GM18511 (cell line): ENCODE data around the gene CABP7.
"Not testable (repeated sequence)": the region's sequence is repeated elsewhere in the genome, so short reads cannot be mapped to it uniquely, and the experiment has no call there.

ENCODE experiments used
- ATAC-seq: cut with Tn5 transposase; IDR thresholded peaks from one replicate; pipeline ENCODE4 v1.9.1; 2021; ENCODE audit warnings: mild to moderate bottlenecking, moderate library complexity; ENCODE audit not compliant: unreplicated experiment

Gene CABP7

DNA sequence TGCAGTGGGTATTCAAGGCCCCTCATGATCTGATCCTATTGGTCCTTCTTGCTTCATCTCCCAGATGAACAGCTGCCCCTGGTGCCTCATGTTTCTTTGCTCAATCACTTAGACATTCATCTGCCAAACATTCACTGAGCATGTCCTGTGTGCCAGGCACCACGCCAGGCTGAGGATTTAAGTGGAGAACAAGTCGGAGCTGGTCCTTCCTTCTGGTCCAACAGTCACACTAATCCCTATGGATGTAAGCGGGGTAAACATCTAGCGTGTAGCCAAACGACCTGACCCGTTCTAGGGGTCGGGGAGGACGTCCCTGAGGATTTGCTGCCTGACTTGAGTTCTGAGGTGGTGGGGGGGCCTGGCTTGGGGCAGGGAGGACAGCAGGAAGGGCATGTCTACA, 25.1 kb downstream of the CABP7 start:
- no peak for ATAC-seq

GRCh38 chr22:29747832-29748231, 28.0 kb downstream of the CABP7 start:
- ATAC-seq = no peak

DNA sequence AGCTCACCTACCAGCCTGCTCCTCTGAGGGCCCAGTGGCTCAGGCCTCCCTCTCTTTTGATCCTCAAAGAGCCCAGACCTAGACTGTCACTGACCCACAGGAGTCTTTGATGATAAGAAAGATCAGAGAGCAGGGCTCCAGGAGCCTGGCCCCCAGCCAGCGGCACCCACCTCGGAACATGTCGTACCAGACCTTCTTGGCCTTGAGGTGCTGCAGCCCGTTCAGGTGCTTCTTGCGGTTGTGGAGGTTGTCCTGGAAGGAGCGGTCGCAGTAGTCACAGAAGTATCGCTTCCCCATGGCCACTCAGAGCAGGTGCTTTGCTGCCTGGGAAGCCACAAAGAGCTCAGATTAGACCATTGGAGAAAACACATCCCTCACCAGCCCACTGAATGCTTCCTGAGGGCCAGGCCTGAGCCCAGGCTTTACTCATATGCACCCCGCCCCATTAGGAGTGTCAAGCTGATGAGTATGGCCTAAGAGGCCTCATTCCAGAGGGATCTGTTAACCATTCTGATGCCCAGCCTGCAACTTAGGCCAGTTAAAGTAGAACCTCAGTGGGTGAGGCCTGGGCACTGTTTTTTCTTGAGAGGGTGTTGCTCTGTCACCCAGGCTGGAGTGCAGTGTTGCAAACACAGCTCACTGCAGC, 28.6 kb downstream of the CABP7 start:
- ATAC-seq = no peak

DNA sequence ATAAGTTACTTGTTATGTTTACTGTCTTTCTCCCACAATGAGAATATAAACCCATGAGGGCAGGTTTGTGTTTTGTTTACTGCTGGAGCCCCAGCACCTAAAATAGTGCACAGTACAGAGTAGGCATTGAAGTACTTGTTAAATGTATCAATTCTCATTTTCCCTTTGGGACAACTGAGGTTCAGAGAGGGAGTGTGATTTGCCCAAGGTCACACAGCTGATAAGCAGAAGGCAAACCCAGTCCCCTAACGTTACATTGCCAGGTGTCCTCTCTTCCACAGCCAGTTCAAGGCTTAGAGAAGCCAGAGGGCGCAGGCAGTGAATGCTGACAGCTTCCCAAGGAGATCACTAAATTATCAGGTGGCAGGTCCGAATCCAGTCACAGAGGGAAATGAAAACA, 30.2 kb downstream of the CABP7 start:
- no peak for ATAC-seq

DNA sequence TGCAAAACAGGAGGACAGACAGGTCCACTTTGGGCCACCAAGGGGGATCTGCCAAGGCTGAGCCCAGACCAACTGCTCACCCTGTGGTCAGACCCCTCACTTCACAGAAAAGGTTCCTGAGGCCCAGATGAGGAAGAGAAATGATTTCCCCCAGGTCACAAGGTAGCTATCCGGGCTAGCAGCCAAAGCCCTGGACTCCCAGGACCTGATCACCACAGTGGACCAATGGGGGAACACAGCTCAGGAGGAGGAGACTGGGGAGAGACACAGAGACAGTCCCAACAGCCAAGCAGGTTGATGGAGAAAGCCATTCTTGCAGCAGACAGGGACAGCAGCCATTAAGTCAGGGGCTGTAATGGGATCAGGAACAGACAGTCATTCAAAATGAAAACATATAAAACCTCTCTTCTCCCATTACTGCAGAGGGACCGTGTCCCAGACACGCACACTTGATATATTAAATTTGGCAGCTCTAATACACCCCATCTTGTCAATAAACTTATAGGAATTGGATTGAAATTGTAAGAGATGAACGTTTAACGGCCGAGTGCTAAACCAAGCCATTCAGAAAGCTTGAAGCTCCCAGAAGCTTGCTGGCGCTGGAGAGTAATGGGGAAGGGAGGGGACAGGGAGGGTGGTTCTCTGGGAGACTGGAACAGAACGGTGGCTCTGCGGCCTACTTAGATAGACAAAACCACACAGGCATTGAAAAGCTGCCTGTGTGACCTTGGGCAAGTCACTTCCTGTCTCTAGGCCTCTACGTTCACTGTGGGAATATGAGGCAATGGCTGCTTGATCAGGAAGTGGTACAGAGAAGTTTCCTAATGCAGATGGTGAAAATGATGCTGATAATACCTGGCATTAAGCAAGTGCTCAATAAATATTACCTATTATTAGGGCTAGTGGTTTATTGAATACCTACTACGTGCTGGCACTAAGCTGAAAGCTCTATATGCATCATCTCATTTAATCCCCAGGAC, 31.0 kb downstream of the CABP7 start:
- no peak for ATAC-seq

GRCh38 chr22:29751669-29752068, 31.9 kb downstream of the CABP7 start:
- no peak for ATAC-seq

- ATAC-seq = no peak
These were observed 34.2 kb downstream of the CABP7 start for GRCh38 chr22:29753808-29754657.

DNA sequence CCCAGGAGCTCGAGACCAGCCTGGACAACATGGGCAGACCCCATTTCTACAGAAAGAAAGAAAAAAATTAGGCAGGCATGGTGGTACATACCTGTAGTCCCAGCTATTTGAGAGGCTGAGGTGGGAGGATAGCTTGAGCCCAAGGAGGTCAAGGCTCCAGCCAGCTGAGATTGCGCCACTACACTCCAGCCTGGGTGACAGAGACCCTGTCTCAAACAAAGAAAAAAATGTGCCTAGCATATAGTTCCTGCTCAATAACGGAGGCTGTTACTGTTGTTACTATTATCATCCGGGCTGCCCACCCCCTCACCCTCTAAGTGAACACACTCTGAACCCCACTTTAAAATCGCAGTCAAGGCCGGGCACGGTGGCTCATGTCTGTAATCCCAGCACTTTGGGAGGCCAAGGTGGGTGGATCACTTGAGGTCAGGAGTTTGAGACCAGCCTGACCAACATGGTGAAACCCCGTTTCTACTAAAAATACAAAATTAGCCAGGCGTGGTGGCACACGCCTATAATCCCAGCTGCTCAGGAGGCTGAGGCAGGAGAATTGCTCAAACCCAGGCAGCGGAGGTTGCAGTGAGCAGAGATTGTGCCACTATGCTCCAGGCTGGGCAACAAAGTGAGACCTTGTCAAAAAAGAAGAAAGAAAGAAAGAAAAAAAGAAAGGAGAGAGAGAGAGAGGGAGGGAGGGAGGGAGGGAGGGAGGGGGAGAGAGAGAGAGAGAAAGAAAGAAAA, 35.0 kb downstream of the CABP7 start:
- ATAC-seq = not testable (repeated sequence)

GRCh38 chr22:29755889-29756288, 36.1 kb downstream of the CABP7 start:
- ATAC-seq = no peak

- ATAC-seq = no peak
These were observed 36.5 kb downstream of the CABP7 start for GRCh38 chr22:29756341-29756740.

GRCh38 chr22:29757096-29757495, 37.3 kb downstream of the CABP7 start:
- no peak for ATAC-seq

DNA sequence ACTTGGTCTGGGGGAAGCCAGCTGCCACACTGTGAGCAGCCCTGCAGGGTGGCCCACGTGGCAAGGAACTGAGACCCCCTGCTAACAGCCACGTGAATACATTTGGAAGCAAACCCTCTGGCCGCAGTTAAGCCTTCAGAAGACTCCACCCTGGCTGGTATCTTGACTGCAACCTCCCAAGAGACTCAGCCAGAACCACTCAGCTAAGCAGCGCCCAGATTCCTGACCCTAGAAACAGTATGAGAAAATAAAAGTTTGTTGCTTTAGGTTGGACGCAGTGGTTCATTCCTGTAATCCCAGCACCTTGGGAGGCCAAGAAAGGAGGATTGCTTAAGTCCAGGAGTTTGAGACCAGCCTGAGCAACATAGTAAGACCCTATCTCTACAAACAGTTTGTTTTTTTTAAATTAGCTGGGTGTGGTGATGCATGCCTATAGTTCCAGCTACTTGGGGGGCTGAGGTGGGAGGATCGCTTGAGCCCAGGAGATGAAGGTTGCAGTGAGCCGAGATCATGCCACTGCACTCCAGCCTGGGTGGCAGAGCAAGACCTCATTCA, 38.3 kb downstream of the CABP7 start:
- no peak for ATAC-seq

DNA sequence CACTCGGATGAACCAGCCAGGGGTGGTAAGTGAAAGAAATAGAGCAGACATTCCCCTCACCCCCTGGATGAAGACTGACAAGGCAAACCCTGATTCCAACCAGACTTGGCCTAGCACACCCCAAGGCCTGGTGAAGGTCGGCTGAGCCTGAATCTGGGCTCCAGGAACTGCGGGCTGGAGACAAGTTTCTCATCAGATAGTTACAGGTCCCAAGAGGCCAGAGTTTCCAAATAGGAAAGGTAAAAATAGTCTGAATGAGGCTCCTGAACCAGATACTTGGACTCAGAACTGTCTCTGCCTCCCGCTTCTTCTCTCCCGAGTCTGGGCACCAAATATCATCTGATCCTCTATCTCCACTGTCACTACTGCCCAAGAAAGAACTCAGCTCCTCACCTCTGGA, 39.2 kb downstream of the CABP7 start:
- ATAC-seq = no peak

GRCh38 chr22:29762263-29762662, 42.5 kb downstream of the CABP7 start:
- no peak for ATAC-seq

GRCh38 chr22:29765905-29766631, 46.3 kb downstream of the CABP7 start:
- peak; percentile 25 for ATAC-seq

GRCh38 chr22:29766632-29767170, 46.9 kb downstream of the CABP7 start, which contains the start of gene ZMAT5:
TSS of gene ZMAT5 (minus strand) at chr22:29767007. CDS start at chr22:29748544, 18,463 bp downstream.
- ATAC-seq = peak; percentile 89

DNA sequence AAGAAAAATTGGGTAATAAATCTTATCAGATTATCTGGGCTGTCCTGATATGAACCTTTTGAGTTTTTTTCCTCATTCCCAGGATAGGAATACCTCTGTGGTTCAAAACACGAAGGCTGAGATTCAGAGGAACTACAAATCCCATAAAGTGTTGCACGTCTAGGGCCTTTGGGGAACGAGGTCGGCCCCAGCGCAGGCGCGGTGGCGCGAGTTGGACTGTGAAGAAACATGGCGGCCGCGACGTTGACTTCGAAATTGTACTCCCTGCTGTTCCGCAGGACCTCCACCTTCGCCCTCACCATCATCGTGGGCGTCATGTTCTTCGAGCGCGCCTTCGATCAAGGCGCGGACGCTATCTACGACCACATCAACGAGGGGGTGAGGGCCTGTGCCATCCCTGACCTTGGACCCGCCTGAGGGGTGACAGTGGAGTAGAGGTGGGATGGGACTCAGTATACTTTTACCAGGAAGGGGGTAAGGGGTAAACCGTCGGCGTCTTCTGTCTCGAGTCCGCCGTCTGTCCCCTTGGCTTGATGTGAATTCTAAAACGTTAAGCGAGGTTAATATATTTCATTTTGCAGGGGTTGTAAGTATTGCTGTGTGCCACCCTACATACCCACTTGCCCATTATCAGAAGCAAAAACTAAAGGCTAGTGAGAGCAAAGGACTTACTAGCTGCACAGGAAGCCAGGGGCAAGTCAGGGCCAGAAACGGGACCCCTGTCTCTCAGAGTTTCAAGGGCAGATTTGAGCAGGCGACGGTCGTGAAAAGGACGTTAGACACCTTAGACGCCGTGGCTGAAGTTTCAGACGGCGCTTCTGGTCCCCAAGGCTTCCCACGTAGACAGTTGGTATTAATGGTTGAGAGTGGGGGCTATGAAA, 47.6 kb downstream of the CABP7 start, which contains the start of gene UQCR10:
Gene UQCR10, plus strand, starts transcription at position 199 of the 881 bp plus-strand sequence. Its CDS starts 30 bp downstream, at position 229.
- peak; percentile 65 for ATAC-seq
